Measurements from ENCODE around the gene DSC3. TPM values are rescaled to one million over a fixed set of nuclear protein-coding genes. Genes with fewer than 3 reads are reported as not detected.

DSC3 gene
- total RNA-seq, 1 experiment from 2014 or later: 60.8 TPM

GRCh38 chr18:30991397-30991796 is 51.1 kb downstream of the DSC3 start:
- H3K9me3 Mint-ChIP-seq (ENCODE audit: unreplicated experiment): no peaks in the 10 kb centered on the region
- no peak for DNase-seq (ENCODE audit: unreplicated experiment)
- no peaks in the 10 kb centered on the region for H3K27me3 Mint-ChIP-seq (ENCODE audit: insufficient read depth, unreplicated experiment)
- intact Hi-C loops (cut with micrococcal nuclease): loop anchor here (10.0 kb wide), 1 partner anchor 433 kb away; no protein-coding TSS in a partner anchor
- no peak overlapping the region for H3K27ac Mint-ChIP-seq (ENCODE audit: low read depth, unreplicated experiment)
- no TSS peak for BruUV-seq (replicated peaks)
- CTCF ChIA-PET: no interaction called here
- TF ChIP-seq, protein P1, sequence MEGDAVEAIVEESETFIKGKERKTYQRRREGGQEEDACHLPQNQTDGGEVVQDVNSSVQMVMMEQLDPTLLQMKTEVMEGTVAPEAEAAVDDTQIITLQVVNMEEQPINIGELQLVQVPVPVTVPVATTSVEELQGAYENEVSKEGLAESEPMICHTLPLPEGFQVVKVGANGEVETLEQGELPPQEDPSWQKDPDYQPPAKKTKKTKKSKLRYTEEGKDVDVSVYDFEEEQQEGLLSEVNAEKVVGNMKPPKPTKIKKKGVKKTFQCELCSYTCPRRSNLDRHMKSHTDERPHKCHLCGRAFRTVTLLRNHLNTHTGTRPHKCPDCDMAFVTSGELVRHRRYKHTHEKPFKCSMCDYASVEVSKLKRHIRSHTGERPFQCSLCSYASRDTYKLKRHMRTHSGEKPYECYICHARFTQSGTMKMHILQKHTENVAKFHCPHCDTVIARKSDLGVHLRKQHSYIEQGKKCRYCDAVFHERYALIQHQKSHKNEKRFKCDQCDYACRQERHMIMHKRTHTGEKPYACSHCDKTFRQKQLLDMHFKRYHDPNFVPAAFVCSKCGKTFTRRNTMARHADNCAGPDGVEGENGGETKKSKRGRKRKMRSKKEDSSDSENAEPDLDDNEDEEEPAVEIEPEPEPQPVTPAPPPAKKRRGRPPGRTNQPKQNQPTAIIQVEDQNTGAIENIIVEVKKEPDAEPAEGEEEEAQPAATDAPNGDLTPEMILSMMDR (IDR thresholded peaks at IDR 0.05; ENCODE audit: unreplicated experiment): no peak
- POLR2A ChIA-PET: no interaction called here
- peaks cover 10% of the 10 kb centered on the region for H3K4me1 Mint-ChIP-seq (ENCODE audit: insufficient read depth, unreplicated experiment)
- H3K36me3 Mint-ChIP-seq (ENCODE audit: insufficient read depth, unreplicated experiment): peaks cover 28% of the 10 kb centered on the region
- H3K4me3 Mint-ChIP-seq (ENCODE audit: unreplicated experiment): no peak overlapping the region

GRCh38 chr18:30989141-30989540 is 53.4 kb downstream of the DSC3 start:
- TF ChIP-seq, protein P1 (IDR thresholded peaks at IDR 0.05; ENCODE audit: unreplicated experiment): no peak
- no peak overlapping the region for H3K27ac Mint-ChIP-seq (ENCODE audit: low read depth, unreplicated experiment)
- POLR2A ChIA-PET: interaction anchor here (1.4 to 3.6 kb wide), 3 partner anchors 16 to 286 kb away, joined by 4 to 25 read pairs (median 4); partner anchors contain the start of gene DSC3
- H3K4me3 Mint-ChIP-seq (ENCODE audit: unreplicated experiment): no peak overlapping the region
- no peak for DNase-seq (ENCODE audit: unreplicated experiment)
- no peaks in the 10 kb centered on the region for H3K27me3 Mint-ChIP-seq (ENCODE audit: insufficient read depth, unreplicated experiment)
- H3K36me3 Mint-ChIP-seq (ENCODE audit: insufficient read depth, unreplicated experiment): peaks cover 10% of the 10 kb centered on the region
- BruUV-seq (replicated peaks): no TSS peak
- intact Hi-C loops (cut with micrococcal nuclease): loop anchor here (10.0 kb wide), 1 partner anchor 256 kb away; no protein-coding TSS in a partner anchor
- no peaks in the 10 kb centered on the region for H3K9me3 Mint-ChIP-seq (ENCODE audit: unreplicated experiment)
- peaks cover 16% of the 10 kb centered on the region for H3K4me1 Mint-ChIP-seq (ENCODE audit: insufficient read depth, unreplicated experiment)
- CTCF ChIA-PET: no interaction called here

- intact Hi-C loops (cut with micrococcal nuclease): loop anchor here (10.0 kb wide), 1 partner anchor 256 kb away; no protein-coding TSS in a partner anchor
- Mint-ChIP-seq H3K36me3 (ENCODE audit: insufficient read depth, unreplicated experiment) (peaks cover 5% of the 10 kb centered on the region), H3K4me1 (ENCODE audit: insufficient read depth, unreplicated experiment) (peaks cover 16% of the 10 kb centered on the region), H3K27me3 (ENCODE audit: insufficient read depth, unreplicated experiment) (no peaks in the 10 kb centered on the region), H3K9me3 (ENCODE audit: unreplicated experiment) (no peaks in the 10 kb centered on the region), H3K27ac (ENCODE audit: low read depth, unreplicated experiment) (no peak overlapping the region), H3K4me3 (ENCODE audit: unreplicated experiment) (no peak overlapping the region)
- BruUV-seq (replicated peaks): no TSS peak
- POLR2A ChIA-PET: interaction anchor here (0.6 to 3.6 kb wide), 16 partner anchors 9 to 524 kb away, joined by 3 to 25 read pairs (median 3); partner anchors contain the start of genes DSC2 and DSC3
- no peak for DNase-seq (ENCODE audit: unreplicated experiment)
- CTCF ChIA-PET: interaction anchor here (0.7 to 0.8 kb wide), 3 partner anchors 19 to 218 kb away, joined by 3 to 5 read pairs (median 3); no protein-coding TSS in a partner anchor
- TF ChIP-seq, protein P1 (IDR thresholded peaks at IDR 0.05; ENCODE audit: unreplicated experiment): no peak
These were observed 54.1 kb downstream of the DSC3 start for GRCh38 chr18:30988440-30988839.

DNA sequence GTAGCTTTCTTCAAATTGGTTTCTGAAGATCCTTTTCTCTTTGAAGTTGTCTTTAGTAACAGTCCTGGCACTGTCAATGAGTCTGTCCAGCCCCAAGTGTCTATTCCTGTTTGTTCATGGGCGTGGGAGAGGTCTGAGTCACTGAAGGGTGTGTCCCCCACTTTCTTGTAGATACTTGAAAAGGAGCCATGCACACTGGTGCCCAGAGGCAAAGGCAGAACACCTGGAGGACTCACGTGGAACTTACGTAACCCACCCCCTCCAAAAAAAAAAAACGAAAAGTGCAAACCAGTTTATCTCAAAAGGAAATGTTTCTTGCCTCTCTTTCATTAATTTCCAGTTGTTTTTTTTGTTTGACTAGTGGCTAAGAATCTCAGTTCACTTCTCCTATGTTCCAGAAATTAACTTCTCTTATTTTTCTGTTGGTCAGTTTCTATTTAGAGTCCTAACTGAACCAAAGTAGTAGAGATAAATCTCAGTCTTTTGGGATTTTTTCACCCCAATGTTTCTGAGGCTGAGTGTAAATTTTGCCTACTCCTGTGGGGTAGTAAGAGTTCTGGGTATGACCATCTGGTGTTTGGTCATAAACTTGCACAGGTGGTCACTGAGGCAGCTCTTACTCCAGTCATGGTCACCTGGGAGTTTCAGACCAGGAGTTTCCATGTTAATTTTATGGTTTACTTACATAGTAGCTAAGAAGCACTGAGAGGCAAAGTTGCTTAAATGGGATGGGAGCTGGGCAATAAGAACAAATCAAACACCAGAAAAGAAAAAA is 54.9 kb downstream of the DSC3 start:
- no TSS peak for BruUV-seq (replicated peaks)
- CTCF ChIA-PET: interaction anchor here (0.6 to 0.9 kb wide), 6 partner anchors 19 to 1861 kb away, joined by 3 to 5 read pairs (median 3); no protein-coding TSS in a partner anchor
- TF ChIP-seq, protein P1 (IDR thresholded peaks at IDR 0.05; ENCODE audit: unreplicated experiment): no peak

More for the DNA sequence above, 54.9 kb downstream of the DSC3 start:
- POLR2A ChIA-PET: interaction anchor here (0.6 to 3.6 kb wide), 19 partner anchors 9 to 524 kb away, joined by 3 to 25 read pairs (median 3); partner anchors contain the start of genes DSC2 and DSC3
- Mint-ChIP-seq H3K4me3 (ENCODE audit: unreplicated experiment) (peak overlapping the region; percentile 47), H3K27me3 (ENCODE audit: insufficient read depth, unreplicated experiment) (no peaks in the 10 kb centered on the region), H3K9me3 (ENCODE audit: unreplicated experiment) (no peaks in the 10 kb centered on the region), H3K4me1 (ENCODE audit: insufficient read depth, unreplicated experiment) (peaks cover 16% of the 10 kb centered on the region), H3K36me3 (ENCODE audit: insufficient read depth, unreplicated experiment) (peaks cover 5% of the 10 kb centered on the region), H3K27ac (ENCODE audit: low read depth, unreplicated experiment) (peak overlapping the region; percentile 91)
- intact Hi-C loops (cut with micrococcal nuclease): loop anchor here (10.0 kb wide), 1 partner anchor 257 kb away; no protein-coding TSS in a partner anchor
- peak; percentile 98 for DNase-seq (ENCODE audit: unreplicated experiment)
